ENCODE measurements around the gene SMARCD2.

The SMARCD2 gene

DNA sequence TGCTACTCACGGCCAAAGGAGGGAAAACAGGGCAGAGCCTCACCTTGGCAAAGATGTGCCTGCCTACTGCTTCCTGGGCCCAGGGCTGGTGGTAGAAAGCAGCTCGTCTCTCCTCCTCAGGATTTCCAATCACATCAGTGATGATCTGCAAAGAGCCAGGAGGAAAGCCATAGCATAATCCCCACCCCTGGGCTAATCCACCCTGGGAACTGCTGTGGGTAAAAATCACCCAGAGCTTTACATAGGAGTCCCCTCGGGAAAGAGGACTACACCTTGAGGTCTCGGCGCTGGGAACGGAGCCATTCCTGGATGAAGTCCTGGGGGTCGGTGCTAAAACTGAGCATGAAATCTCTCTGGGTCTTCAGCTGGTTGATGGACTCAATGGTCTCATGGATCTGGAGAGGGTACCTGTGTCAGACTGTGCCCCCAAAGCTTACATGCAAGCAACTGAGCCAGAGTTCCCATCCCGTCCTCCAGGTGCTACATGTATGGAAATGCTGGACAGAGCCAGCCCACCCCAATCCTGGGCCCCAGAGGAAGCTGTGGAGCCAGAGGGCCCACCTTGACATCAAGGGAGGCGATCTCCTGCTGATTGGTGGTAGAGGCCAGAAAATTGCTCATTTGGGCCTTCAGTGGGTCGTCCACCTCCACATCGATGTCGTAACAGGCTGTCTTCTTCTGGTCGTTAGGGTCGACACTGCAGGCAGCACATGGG is 9.3 kb downstream of the SMARCD2 start:
- ChIA-PET CTCF (interaction anchor here (0.9 to 3.6 kb wide), 6 partner anchors 9 to 83 kb away, joined by 3 to 15 read pairs (median 4); no protein-coding TSS in a partner anchor), POLR2A (interaction anchor here (0.5 to 1.1 kb wide), 2 partner anchors 93 to 137 kb away, joined by 3 read pairs; no protein-coding TSS in a partner anchor)
- TF ChIP-seq, protein P1, sequence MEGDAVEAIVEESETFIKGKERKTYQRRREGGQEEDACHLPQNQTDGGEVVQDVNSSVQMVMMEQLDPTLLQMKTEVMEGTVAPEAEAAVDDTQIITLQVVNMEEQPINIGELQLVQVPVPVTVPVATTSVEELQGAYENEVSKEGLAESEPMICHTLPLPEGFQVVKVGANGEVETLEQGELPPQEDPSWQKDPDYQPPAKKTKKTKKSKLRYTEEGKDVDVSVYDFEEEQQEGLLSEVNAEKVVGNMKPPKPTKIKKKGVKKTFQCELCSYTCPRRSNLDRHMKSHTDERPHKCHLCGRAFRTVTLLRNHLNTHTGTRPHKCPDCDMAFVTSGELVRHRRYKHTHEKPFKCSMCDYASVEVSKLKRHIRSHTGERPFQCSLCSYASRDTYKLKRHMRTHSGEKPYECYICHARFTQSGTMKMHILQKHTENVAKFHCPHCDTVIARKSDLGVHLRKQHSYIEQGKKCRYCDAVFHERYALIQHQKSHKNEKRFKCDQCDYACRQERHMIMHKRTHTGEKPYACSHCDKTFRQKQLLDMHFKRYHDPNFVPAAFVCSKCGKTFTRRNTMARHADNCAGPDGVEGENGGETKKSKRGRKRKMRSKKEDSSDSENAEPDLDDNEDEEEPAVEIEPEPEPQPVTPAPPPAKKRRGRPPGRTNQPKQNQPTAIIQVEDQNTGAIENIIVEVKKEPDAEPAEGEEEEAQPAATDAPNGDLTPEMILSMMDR (IDR thresholded peaks at IDR 0.05; ENCODE audit: control extremely low read depth, extremely low read depth, low read depth, missing control alignments): no peak
- no peak for DNase-seq (ENCODE audit: extremely low spot score)

DNA sequence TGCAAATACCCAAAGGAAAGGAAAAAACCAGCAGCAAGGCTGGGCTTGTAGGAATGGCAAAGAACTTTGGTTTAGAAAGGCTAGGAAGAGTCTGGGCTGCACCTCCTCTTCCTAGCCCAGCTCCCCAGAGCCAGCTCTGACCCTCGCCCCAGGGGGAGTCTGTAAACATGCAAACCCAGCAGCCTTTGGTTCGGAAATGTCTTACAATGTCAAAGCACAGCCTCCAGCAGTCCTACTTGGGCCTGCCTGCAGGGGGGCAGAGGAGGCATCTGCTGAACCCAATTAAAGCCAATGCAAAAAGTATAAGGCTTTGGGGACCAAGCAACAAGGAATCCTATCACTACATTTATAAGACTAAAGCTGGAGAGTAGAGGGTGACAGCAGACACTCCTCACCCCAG is 10.0 kb downstream of the SMARCD2 start:
- TF ChIP-seq, protein P1 (IDR thresholded peaks at IDR 0.05; ENCODE audit: control extremely low read depth, extremely low read depth, low read depth, missing control alignments): no peak
- ChIA-PET POLR2A (interaction anchor here (1.1 to 1.4 kb wide), 2 partner anchors 11 to 136 kb away, joined by 3 to 5 read pairs; partner anchors contain the start of gene SMARCD2), CTCF (interaction anchor here (0.9 to 3.6 kb wide), 4 partner anchors 8 to 16 kb away, joined by 3 to 15 read pairs (median 8); no protein-coding TSS in a partner anchor)
- no peak for DNase-seq (ENCODE audit: extremely low spot score)

GRCh38 chr17:63832014-63832413 is 10.5 kb downstream of the SMARCD2 start:
- POLR2A ChIA-PET: interaction anchor here (1.4 kb wide), 1 partner anchor 11 kb away, joined by 5 read pairs; the partner anchor contains the start of gene SMARCD2

DNA sequence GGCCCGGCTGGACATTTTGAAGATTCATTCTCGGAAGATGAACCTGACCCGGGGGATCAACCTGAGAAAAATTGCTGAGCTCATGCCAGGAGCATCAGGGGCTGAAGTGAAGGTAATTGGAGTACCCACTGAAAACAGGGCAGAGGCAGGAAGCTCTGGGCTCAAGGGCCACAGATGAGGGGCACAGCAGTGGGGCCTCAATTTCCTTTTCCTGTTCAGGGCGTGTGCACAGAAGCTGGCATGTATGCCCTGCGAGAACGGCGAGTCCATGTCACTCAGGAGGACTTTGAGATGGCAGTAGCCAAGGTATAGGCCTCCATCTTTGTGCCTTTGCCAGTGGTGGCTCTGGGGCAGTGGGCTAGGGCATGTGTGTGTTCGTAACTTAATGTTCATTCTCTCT is 11.0 kb downstream of the SMARCD2 start:
- ChIA-PET POLR2A (interaction anchor here (1.4 kb wide), 1 partner anchor 12 kb away, joined by 5 read pairs; the partner anchor contains the start of gene SMARCD2), CTCF (interaction anchor here (1.0 to 3.8 kb wide), 6 partner anchors 9 to 57 kb away, joined by 3 to 12 read pairs (median 4); partner anchors contain the start of genes CCDC47, DDX42 and SMARCD2)
- no peak for DNase-seq (ENCODE audit: extremely low spot score)
- TF ChIP-seq, protein P1 (IDR thresholded peaks at IDR 0.05; ENCODE audit: control extremely low read depth, extremely low read depth, low read depth, missing control alignments): no peak

More at GRCh38 chr17:63832014-63832413, 10.5 kb downstream of the SMARCD2 start:
- DNase-seq (ENCODE audit: extremely low spot score): no peak
- TF ChIP-seq, protein P1 (IDR thresholded peaks at IDR 0.05; ENCODE audit: control extremely low read depth, extremely low read depth, low read depth, missing control alignments): no peak
- CTCF ChIA-PET: interaction anchor here (1.0 to 3.6 kb wide), 6 partner anchors 8 to 29 kb away, joined by 3 to 15 read pairs (median 4); partner anchors contain the start of gene SMARCD2

DNA sequence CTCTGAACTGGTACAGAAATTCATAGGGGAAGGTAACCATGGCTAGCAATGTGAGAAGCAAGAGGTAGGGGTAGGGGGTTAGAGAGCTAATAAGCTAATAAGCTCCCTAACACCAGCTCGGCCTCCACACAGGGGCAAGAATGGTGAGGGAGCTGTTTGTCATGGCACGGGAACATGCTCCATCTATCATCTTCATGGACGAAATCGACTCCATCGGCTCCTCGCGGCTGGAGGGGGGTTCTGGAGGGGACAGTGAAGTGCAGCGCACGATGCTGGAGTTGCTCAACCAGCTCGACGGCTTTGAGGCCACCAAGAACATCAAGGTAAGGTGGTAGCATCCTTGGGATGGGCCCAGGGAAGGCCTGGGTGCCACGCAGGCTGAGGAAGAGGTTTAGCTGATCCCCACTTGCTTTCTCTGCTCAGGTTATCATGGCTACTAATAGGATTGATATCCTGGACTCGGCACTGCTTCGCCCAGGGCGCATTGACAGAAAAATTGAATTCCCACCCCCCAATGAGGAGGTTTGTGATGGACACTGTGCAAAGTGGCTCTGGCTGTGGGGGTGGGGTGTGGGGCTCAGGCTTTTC is 11.5 kb downstream of the SMARCD2 start:
- no peak for DNase-seq (ENCODE audit: extremely low spot score)
- ChIA-PET POLR2A (interaction anchor here (0.9 to 1.4 kb wide), 2 partner anchors 8 to 12 kb away, joined by 3 to 5 read pairs; partner anchors contain the start of gene SMARCD2), CTCF (interaction anchor here (1.0 to 3.8 kb wide), 6 partner anchors 9 to 57 kb away, joined by 3 to 12 read pairs (median 4); partner anchors contain the start of genes CCDC47, DDX42 and SMARCD2)
- TF ChIP-seq, protein P1 (IDR thresholded peaks at IDR 0.05; ENCODE audit: control extremely low read depth, extremely low read depth, low read depth, missing control alignments): no peak

DNA sequence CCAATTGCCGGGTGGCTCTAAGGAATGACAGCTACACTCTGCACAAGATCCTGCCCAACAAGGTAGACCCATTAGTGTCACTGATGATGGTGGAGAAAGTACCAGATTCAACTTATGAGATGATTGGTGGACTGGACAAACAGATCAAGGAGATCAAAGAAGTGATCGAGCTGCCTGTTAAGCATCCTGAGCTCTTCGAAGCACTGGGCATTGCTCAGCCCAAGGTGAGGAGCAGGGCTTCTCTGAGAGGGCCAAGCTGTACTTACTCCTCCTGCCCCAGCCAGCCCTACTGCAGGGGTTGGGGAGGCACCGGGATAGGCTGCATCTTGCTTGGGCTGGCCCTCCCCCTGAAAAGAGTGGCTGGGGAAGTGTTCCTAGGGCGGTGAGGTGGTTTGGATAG is 12.2 kb downstream of the SMARCD2 start:
- POLR2A ChIA-PET: interaction anchor here (0.9 to 1.4 kb wide), 2 partner anchors 8 to 11 kb away, joined by 3 to 6 read pairs; no protein-coding TSS in a partner anchor
- TF ChIP-seq, protein P1 (IDR thresholded peaks at IDR 0.05; ENCODE audit: control extremely low read depth, extremely low read depth, low read depth, missing control alignments): no peak
- CTCF ChIA-PET: interaction anchor here (1.2 to 3.8 kb wide), 6 partner anchors 10 to 56 kb away, joined by 3 to 12 read pairs (median 4); partner anchors contain the start of genes CCDC47 and DDX42
- no peak for DNase-seq (ENCODE audit: extremely low spot score)
